A549 (cell line): ENCODE data around the gene CCSER1. TPM values are rescaled to one million over a fixed set of nuclear protein-coding genes. Genes with fewer than 3 reads are reported as not detected.

Experiments used
- ATAC-seq, 2 experiments: fragments of 200-7000 bp in 1 of 2; fragments of >200 bp in 1 of 2; cut with Nextera tagmentation in 1 of 2; cut with Tn5 transposase in 1 of 2; 3 replicates each; pipeline versions ENCODE4 v1.8.0 to v1.9.1; 2018 to 2020; ENCODE audit warnings: mild to moderate bottlenecking in 1 of 2, moderate library complexity in 1 of 2
- CTCF ChIA-PET: fragments of 300-600 bp; sonication (Branson Sonifier 250); formaldehyde crosslinking; extraction: SDS; loops from one replicate; lab custom pipeline; 2021; ENCODE audit warnings: antibody characterized with exemption, inconsistent platforms; lab: Yijun Ruan, JAX
- POLR2A ChIA-PET: fragments of 350-600 bp; formaldehyde crosslinking; extraction: SDS; loops from one replicate; lab custom pipeline; 2021; ENCODE audit warnings: antibody characterized with exemption, inconsistent platforms; lab: Yijun Ruan, JAX
- DNase-seq, 2 experiments: peaks; one replicate each; pipeline versions ENCODE4 v3.0.0 to v3.0.0-alpha.2; 2011 to 2016; ENCODE audit warnings: low read depth in 1 of 2, low spot score in 1 of 2
- FAIRE-seq: peaks from 2 replicates; lab custom pipeline; 2011; peaks lifted over from hg19 to GRCh38; lab: Jason Lieb, UNC
- H3K27ac ChIP-seq, 2 experiments: fragments of >200 bp; sonication (Bioruptor Twin); formaldehyde crosslinking; 3 replicates each; pipeline ENCODE4 v1.5.1; 2016 to 2017
- H3K4me1 ChIP-seq: fragments of >200 bp; sonication (Bioruptor Twin); formaldehyde crosslinking; 3 replicates; pipeline ENCODE4 v1.6.1; 2016
- H3K4me2 ChIP-seq: fragments of >200 bp; sonication (Bioruptor Twin); formaldehyde crosslinking; 3 replicates; pipeline ENCODE4 v1.6.1; 2016
- H3K4me3 ChIP-seq: fragments of >200 bp; sonication (Bioruptor Twin); formaldehyde crosslinking; 3 replicates; pipeline ENCODE4 v1.5.1; 2016
- H3K9me3 ChIP-seq: fragments of >200 bp; sonication (Bioruptor Twin); formaldehyde crosslinking; 3 replicates; pipeline ENCODE4 v1.6.1; 2016
- BCL3 ChIP-seq: fragments of >200 bp; sonication (Bioruptor Twin); formaldehyde crosslinking; IDR thresholded peaks from 3 replicates; pipeline ENCODE4 v1.6.1; 2016
- CHD2 ChIP-seq: fragments of 150-350 bp; IDR thresholded peaks from 2 replicates; pipeline ENCODE4 v1.6.1; 2014; ENCODE audit warnings: low read length; ENCODE audit not compliant: partially characterized antibody
- EHF ChIP-seq: fragments of 250-450 bp; sonication (Bioruptor Pico); IDR thresholded peaks from 2 replicates; pipeline ENCODE4 v1.5.0; 2020; ENCODE audit warnings: mild to moderate bottlenecking
- FOSB ChIP-seq: fragments of 250-450 bp; sonication (Bioruptor Pico); IDR thresholded peaks from 2 replicates; pipeline ENCODE4 v1.5.0; 2020; ENCODE audit warnings: mild to moderate bottlenecking, moderate library complexity
- HEYL ChIP-seq: fragments of 250-450 bp; sonication (Bioruptor Pico); IDR thresholded peaks from 2 replicates; pipeline ENCODE4 v1.8.0; 2021; ENCODE audit warnings: mild to moderate bottlenecking, moderate library complexity
- HMGXB4 ChIP-seq: fragments of 250-450 bp; sonication (Bioruptor Pico); IDR thresholded peaks from 2 replicates; pipeline ENCODE4 v1.5.0; 2021; ENCODE audit warnings: mild to moderate bottlenecking, moderate library complexity, borderline replicate concordance
- HOXB13 ChIP-seq: fragments of 250-450 bp; sonication (Bioruptor Pico); IDR thresholded peaks from 2 replicates; pipeline ENCODE4 v1.5.0; 2020; ENCODE audit warnings: low read depth, mild to moderate bottlenecking, moderate library complexity
- HOXB5 ChIP-seq: fragments of 250-450 bp; sonication (Bioruptor Pico); IDR thresholded peaks from 2 replicates; pipeline ENCODE4 v1.5.0; 2020; ENCODE audit warnings: mild to moderate bottlenecking, moderate library complexity
- JUNB ChIP-seq: fragments of >200 bp; sonication (Bioruptor Twin); formaldehyde crosslinking; IDR thresholded peaks from 2 replicates; pipeline ENCODE4 v1.6.1; 2016
- KDM1A ChIP-seq: fragments of 200-600 bp; sonication (generic); IDR thresholded peaks from 2 replicates; pipeline ENCODE4 v1.6.1; 2016; ENCODE audit warnings: low read depth, mild to moderate bottlenecking
- MAX ChIP-seq: IDR thresholded peaks from 2 replicates; pipeline ENCODE4 v1.6.1; 2012
- NFE2L2 ChIP-seq: fragments of 150-350 bp; conservative IDR thresholded peaks from 2 replicates; pipeline ENCODE4 v1.6.1; 2014; ENCODE audit warnings: low read length
- POLR2AphosphoS2 ChIP-seq: conservative IDR thresholded peaks from 2 replicates; pipeline ENCODE4 v1.6.1; 2012; ENCODE audit warnings: low read length, improper control_type of control experiment, inconsistent platforms
- REST ChIP-seq: fragments of 200-600 bp; sonication (generic); IDR thresholded peaks from 2 replicates; pipeline ENCODE4 v1.6.1; 2016; ENCODE audit warnings: antibody characterized with exemption, mild to moderate bottlenecking, moderate library complexity
- SREBF2 ChIP-seq: fragments of 450-650 bp; IDR thresholded peaks from 2 replicates; pipeline ENCODE4 v1.6.1; 2014; ENCODE audit warnings: mild to moderate bottlenecking, moderate library complexity
- USF2 ChIP-seq: fragments of 450-650 bp; IDR thresholded peaks from 2 replicates; pipeline ENCODE4 v1.6.1; 2014; ENCODE audit warnings: antibody characterized with exemption
- WGBS: methylation state at CpG from one replicate; pipeline ENCODE4 v1.1.6; 2017; ENCODE audit errors: missing lambda C conversion rate; 5-methylcytosine and 5-hydroxymethylcytosine counted together
- polyA plus RNA-seq, 4 experiments: library from polyadenylated mRNA; depleted of rRNA in 3 of 4; stranded (reverse); fragments of >200 nt; fragmentation: RNase III in 1 of 4; extraction: RNeasy Plus Mini Kit Qiagen cat#74134 plus additional on column Dnase treatment in 1 of 4; gene quantifications; 2 replicates in 3 of 4; 3 replicates in 1 of 4; pipeline ENCODE4 v1.2.3, GENCODE V29; 2011 to 2017

The CCSER1 gene
- polyA plus RNA-seq, 2 of the 4 experiments (the other 2 are of a cell fraction) = 0.06 TPM; not detected in 1

GRCh38 chr4:90237751-90238530 lies 110.7 kb downstream of the CCSER1 start:
- DNase-seq = no peak
- no peak overlapping the region for H3K27ac ChIP-seq
- no peaks in the 10 kb centered on the region for H3K4me1 ChIP-seq
- H3K9me3 ChIP-seq = no peaks in the 10 kb centered on the region
- H3K4me3 ChIP-seq = no peak overlapping the region
- no peak for FAIRE-seq
- WGBS = 29% methylated on average over 4 of the region's 4 CpGs
- CTCF ChIA-PET = no interaction called here
- ATAC-seq = no peak
- no peak overlapping the region for H3K4me2 ChIP-seq
- no peak for TF ChIP-seq EHF
- TF ChIP-seq SREBF2 = no peak
- TF ChIP-seq KDM1A = no peak
- TF ChIP-seq HMGXB4 (CRISPR knock-in tag) = no peak
- TF ChIP-seq, all 56 proteins: peak for 0
- POLR2A ChIA-PET = no interaction called here

GRCh38 chr4:90240333-90240732 lies 113.1 kb downstream of the CCSER1 start:
- no peak for DNase-seq
- H3K27ac ChIP-seq = no peak overlapping the region
- TF ChIP-seq NFE2L2 = no peak
- TF ChIP-seq MAX = no peak
- TF ChIP-seq HOXB13 = no peak
- TF ChIP-seq POLR2AphosphoS2 = no peak
- no peak for TF ChIP-seq FOSB (CRISPR knock-in tag)
- no peak for TF ChIP-seq HOXB5
- TF ChIP-seq SREBF2 = no peak
- no peak for TF ChIP-seq CHD2
- no peak for TF ChIP-seq JUNB
- TF ChIP-seq BCL3 = no peak
- no peak for TF ChIP-seq USF2
- TF ChIP-seq REST = no peak
- no peak for TF ChIP-seq HMGXB4 (CRISPR knock-in tag)
- TF ChIP-seq HEYL (CRISPR knock-in tag) = no peak
- H3K9me3 ChIP-seq = no peaks in the 10 kb centered on the region
- FAIRE-seq = no peak
- ATAC-seq = no peak
- H3K4me1 ChIP-seq = no peaks in the 10 kb centered on the region
- H3K4me2 ChIP-seq = no peak overlapping the region
- ChIA-PET CTCF (interaction anchor here (0.5 kb wide), 1 partner anchor 254 kb away, joined by 4 read pairs; no protein-coding TSS in a partner anchor), POLR2A (no interaction called here)
- no peak overlapping the region for H3K4me3 ChIP-seq
- WGBS = no CpG with 5 or more reads among the region's 1 CpG
